Osteocyte (in vitro differentiated cells): ENCODE measurements around the gene HECTD3. TPM values are rescaled to one million over a fixed set of nuclear protein-coding genes. Genes with fewer than 3 reads are reported as not detected.

Experiments
- DNase-seq: peaks from one replicate; pipeline ENCODE4 v3.0.0; 2021; ENCODE audit warnings: mixed read lengths; ENCODE audit not compliant: unreplicated experiment; ENCODE audit errors: extremely low spot score
- H3K27ac Mint-ChIP-seq: one replicate; pipeline ENCODE4 v1.8.0; 2021; ENCODE audit warnings: mild to moderate bottlenecking, mixed read lengths; ENCODE audit not compliant: unreplicated experiment
- H3K27me3 Mint-ChIP-seq: one replicate; pipeline ENCODE4 v1.8.0; 2021; ENCODE audit warnings: mixed read lengths; ENCODE audit not compliant: unreplicated experiment
- H3K36me3 Mint-ChIP-seq: one replicate; pipeline ENCODE4 v1.8.0; 2021; ENCODE audit warnings: mixed read lengths; ENCODE audit not compliant: unreplicated experiment
- H3K4me1 Mint-ChIP-seq: one replicate; pipeline ENCODE4 v1.8.0; 2021; ENCODE audit warnings: mixed read lengths; ENCODE audit not compliant: unreplicated experiment
- H3K4me3 Mint-ChIP-seq: one replicate; pipeline ENCODE4 v1.8.0; 2021; ENCODE audit warnings: mild to moderate bottlenecking, moderate library complexity, mixed read lengths; ENCODE audit not compliant: unreplicated experiment
- H3K9me3 Mint-ChIP-seq: one replicate; pipeline ENCODE4 v1.8.0; 2021; ENCODE audit warnings: mixed read lengths; ENCODE audit not compliant: unreplicated experiment
- CTCF ChIP-seq: fragments of 200-600 bp; sonication (generic); IDR thresholded peaks from 2 replicates; pipeline ENCODE4 v1.5.0; 2021; ENCODE audit warnings: antibody characterized with exemption, mild to moderate bottlenecking, moderate library complexity
- total RNA-seq: library from RNA; stranded (reverse); gene quantifications from 2 replicates; pipeline ENCODE4 v1.2.1, GENCODE V29; 2021

Gene HECTD3
- total RNA-seq, 1 donor from 2014 or later: 49.4 TPM

GRCh38 chr1:45008076-45008475 is 3.0 kb downstream of the HECTD3 start:
- peak; percentile 66 for DNase-seq
- TF ChIP-seq CTCF: no peak
- H3K27me3 Mint-ChIP-seq: no peaks in the 10 kb centered on the region
- no peak overlapping the region for H3K4me3 Mint-ChIP-seq
- no peaks in the 10 kb centered on the region for H3K9me3 Mint-ChIP-seq
- H3K4me1 Mint-ChIP-seq: peaks cover 20% of the 10 kb centered on the region
- no peak overlapping the region for H3K27ac Mint-ChIP-seq
- peaks cover 37% of the 10 kb centered on the region for H3K36me3 Mint-ChIP-seq

- Mint-ChIP-seq H3K36me3 (peaks cover 43% of the 10 kb centered on the region), H3K27me3 (no peaks in the 10 kb centered on the region), H3K4me3 (no peak overlapping the region), H3K27ac (no peak overlapping the region), H3K4me1 (peaks cover 15% of the 10 kb centered on the region), H3K9me3 (no peaks in the 10 kb centered on the region)
- peak; percentile 75 for DNase-seq
- TF ChIP-seq CTCF: no peak
Measured at GRCh38 chr1:45007311-45007710, 3.8 kb downstream of the HECTD3 start.

GRCh38 chr1:45005761-45006160 is 5.4 kb downstream of the HECTD3 start:
- TF ChIP-seq CTCF: no peak
- Mint-ChIP-seq H3K9me3 (no peaks in the 10 kb centered on the region), H3K27me3 (no peaks in the 10 kb centered on the region), H3K4me1 (peaks cover 8% of the 10 kb centered on the region), H3K27ac (no peak overlapping the region), H3K4me3 (no peak overlapping the region), H3K36me3 (peaks cover 46% of the 10 kb centered on the region)
- peak; percentile 80 for DNase-seq

GRCh38 chr1:45004281-45004920 is 6.7 kb downstream of the HECTD3 start:
- DNase-seq: peak; percentile 54
- TF ChIP-seq CTCF: no peak
- Mint-ChIP-seq H3K36me3 (peaks cover 46% of the 10 kb centered on the region), H3K4me3 (no peak overlapping the region), H3K27ac (no peak overlapping the region), H3K27me3 (no peaks in the 10 kb centered on the region), H3K9me3 (no peaks in the 10 kb centered on the region), H3K4me1 (no peaks in the 10 kb centered on the region)

GRCh38 chr1:45003741-45004140 is 7.4 kb downstream of the HECTD3 start:
- no peak for TF ChIP-seq CTCF
- H3K27ac Mint-ChIP-seq: no peak overlapping the region
- H3K36me3 Mint-ChIP-seq: peaks cover 42% of the 10 kb centered on the region
- no peaks in the 10 kb centered on the region for H3K4me1 Mint-ChIP-seq
- no peaks in the 10 kb centered on the region for H3K27me3 Mint-ChIP-seq
- no peak overlapping the region for H3K4me3 Mint-ChIP-seq
- no peaks in the 10 kb centered on the region for H3K9me3 Mint-ChIP-seq
- peak; percentile 79 for DNase-seq
